ENCODE measurements around the gene C19orf47. TPM values are rescaled to one million over a fixed set of nuclear protein-coding genes. Genes with fewer than 3 reads are reported as not detected.
"Not testable (repeated sequence)": the region's sequence is repeated elsewhere in the genome, so short reads cannot be mapped to it uniquely, and the experiment has no call there.

Gene C19orf47
- total RNA-seq, 4 donors from 2014 or later = 7.6 to 11.9 (median 8.3) TPM

GRCh38 chr19:40376286-40376862 is 28.2 kb upstream of the C19orf47 start:
- ATAC-seq (ENCODE audit: low FRiP score) = no peak
- DNase-seq (ENCODE audit: low spot score) = no peak
- TF ChIP-seq, protein P1, sequence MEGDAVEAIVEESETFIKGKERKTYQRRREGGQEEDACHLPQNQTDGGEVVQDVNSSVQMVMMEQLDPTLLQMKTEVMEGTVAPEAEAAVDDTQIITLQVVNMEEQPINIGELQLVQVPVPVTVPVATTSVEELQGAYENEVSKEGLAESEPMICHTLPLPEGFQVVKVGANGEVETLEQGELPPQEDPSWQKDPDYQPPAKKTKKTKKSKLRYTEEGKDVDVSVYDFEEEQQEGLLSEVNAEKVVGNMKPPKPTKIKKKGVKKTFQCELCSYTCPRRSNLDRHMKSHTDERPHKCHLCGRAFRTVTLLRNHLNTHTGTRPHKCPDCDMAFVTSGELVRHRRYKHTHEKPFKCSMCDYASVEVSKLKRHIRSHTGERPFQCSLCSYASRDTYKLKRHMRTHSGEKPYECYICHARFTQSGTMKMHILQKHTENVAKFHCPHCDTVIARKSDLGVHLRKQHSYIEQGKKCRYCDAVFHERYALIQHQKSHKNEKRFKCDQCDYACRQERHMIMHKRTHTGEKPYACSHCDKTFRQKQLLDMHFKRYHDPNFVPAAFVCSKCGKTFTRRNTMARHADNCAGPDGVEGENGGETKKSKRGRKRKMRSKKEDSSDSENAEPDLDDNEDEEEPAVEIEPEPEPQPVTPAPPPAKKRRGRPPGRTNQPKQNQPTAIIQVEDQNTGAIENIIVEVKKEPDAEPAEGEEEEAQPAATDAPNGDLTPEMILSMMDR (IDR thresholded peaks at IDR 0.05) = no peak

DNA sequence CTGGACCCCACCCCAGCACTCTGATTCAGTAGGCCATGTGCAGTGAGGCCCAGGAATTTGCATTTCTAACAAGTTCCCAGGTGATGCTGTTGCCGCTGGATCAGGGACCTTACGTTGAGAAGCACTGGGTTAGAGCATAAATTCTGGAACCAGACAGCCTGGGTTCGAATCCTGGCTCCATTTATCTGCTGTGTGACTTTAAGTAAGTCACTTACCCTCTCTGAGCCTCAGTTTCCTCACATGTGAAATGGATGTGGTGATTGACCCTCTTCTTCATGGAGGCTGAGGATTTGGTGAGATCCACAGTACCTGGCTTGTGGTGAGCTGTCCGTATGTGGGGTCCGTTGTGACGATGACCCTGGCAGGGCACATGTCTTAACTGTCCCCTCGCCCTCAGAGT is 25.9 kb upstream of the C19orf47 start:
- TF ChIP-seq, protein P1 (IDR thresholded peaks at IDR 0.05) = no peak
- DNase-seq (ENCODE audit: low spot score) = no peak
- no peak for ATAC-seq (ENCODE audit: low FRiP score)

DNA sequence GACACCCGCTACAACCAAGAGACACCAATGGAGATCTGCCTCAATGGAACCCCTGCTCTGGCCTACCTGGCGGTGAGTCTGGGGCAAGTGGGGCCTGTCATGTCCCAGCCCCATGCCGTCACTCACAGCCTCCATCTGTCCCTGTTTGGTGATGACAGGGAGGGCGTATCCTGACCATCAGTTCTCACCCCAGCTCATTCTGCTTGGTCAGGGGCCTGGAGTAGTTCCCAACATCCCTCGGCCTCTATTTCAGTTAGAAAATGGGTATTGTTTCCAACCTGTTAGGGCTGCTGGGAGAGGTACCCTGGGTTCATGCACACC is 23.6 kb upstream of the C19orf47 start:
- TF ChIP-seq, protein P1 (IDR thresholded peaks at IDR 0.05) = no peak
- no peak for ATAC-seq (ENCODE audit: low FRiP score)
- DNase-seq (ENCODE audit: low spot score) = no peak

DNA sequence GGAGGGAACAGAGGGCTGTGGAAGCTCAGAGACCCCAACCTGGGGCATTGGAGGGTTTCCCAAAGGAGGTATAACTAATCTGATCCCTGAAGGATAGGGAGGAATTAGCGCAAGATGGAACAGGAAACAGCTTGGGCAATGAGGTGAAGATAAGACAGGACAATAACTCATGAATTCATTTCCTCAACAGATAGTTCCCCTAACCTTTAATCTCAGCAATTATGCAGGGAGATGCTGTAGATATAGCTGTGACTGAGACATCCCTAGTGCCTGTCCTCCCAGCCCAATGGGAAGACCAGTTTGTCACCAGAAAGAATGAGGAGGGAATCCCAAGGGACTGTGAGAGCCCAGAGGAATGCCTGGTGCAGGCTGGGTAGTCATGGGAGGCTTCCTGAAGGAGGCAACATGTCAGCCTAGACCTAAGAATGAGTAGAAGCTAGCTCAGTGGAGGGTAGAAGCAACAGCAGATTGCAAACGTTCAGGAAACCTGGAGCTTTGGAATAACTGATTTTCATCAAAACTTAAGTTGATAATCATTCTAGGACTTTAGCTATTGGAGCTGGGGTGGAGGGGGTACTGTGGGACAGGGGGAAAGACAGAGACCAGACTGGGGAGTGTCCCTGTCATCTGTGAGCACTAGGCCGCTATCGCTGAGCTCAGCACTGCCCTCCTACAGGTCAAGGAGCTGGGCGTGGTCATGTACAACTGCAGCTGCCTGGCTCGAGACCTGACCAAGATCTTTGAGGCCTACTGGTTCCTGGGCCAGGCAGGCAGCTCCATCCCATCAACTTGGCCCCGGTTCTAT is 23.0 kb upstream of the C19orf47 start:
- DNase-seq (ENCODE audit: low spot score) (no peak), ATAC-seq (ENCODE audit: low FRiP score) (no peak)
- TF ChIP-seq, protein P1 (IDR thresholded peaks at IDR 0.05) = no peak

DNA sequence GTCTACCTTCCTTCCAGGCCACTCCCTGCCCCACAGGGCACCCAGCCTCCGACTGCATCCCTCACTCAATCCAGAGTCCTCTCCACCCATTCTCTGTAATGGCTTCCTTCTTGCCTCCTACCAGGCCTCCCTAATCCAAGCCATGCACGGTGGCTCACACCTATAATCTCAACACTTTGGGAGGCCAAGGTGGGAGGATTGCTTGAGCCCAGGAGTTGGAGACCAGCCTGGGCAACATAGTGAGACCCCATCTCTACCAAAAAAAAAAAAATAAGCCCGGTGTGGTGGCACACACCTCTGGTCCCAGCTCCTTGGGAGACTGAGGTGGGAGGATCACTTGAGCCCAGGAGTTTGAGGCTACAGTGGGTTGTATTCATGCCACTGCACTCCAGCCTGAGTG is 22.1 kb upstream of the C19orf47 start:
- not testable (repeated sequence) for ATAC-seq (ENCODE audit: low FRiP score); DNase-seq (ENCODE audit: low spot score)

GRCh38 chr19:40369797-40370196 is 21.6 kb upstream of the C19orf47 start:
- DNase-seq (ENCODE audit: low spot score) (no peak), ATAC-seq (ENCODE audit: low FRiP score) (no peak)
- TF ChIP-seq, protein P1 (IDR thresholded peaks at IDR 0.05) = no peak

DNA sequence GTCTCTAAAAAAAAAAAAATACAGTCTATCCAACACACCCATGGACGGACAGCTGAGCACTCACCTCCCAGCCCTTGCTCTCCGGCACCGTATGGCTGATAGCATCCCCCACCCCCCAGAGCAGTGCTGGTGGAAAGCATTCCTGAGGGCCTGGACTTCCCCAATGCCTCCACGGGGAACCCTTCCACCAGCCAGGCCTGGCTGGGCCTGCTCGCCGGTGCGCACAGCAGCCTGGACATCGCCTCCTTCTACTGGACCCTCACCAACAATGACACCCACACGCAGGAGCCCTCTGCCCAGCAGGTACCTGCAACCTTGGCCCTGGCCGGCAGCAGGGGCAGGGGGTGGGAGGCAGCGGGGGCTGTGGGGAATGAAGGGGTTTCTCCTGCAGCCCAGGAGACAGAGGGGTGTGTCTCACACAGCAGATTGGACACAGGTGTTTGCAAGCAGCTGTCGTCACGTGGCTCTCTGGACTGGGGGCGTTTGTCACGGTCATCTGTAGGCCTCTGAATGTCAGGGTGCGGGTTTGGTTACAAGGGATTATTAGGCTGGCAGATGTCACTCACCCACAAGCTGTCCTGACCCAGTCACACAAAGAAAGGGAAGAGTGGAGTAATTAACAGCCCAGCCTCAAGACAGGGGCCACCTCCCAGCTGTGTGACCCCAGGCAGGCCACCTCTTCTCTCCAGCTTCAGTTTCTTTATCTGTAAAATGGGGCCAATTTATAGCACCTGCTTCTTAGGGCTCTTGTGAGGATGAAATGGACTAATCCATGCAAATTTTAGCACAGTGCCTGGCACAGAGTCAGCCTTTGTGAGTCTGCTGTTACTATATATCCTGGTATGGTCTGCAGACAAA is 19.6 kb upstream of the C19orf47 start:
- TF ChIP-seq, protein P1 (IDR thresholded peaks at IDR 0.05) = no peak
- DNase-seq (ENCODE audit: low spot score) (no peak), ATAC-seq (ENCODE audit: low FRiP score) (no peak)

Data from omental fat pad (tissue), 4 donors.